Left lung (tissue), 14 donors: ENCODE data around the gene ZNF804A. TPM values are rescaled to one million over a fixed set of nuclear protein-coding genes. Genes with fewer than 3 reads are reported as not detected.

Experiments
- ATAC-seq: fragments of 200-7000 bp; cut with Tn5 transposase; one replicate; pipeline ENCODE4 v1.9.1; 2020; ENCODE audit warnings: moderate library complexity
- DNase-seq, 4 donors: peaks; one replicate each; pipeline ENCODE4 v3.0.0-alpha.2; 2013 to 2020
- H3K27ac ChIP-seq, 2 donors: fragments of 200-600 bp; sonication (generic) in 1 of 2; one replicate each; pipeline versions ENCODE4 v1.5.0 to v1.8.0; 2020 to 2021
- H3K27me3 ChIP-seq, 2 donors: fragments of 200-600 bp; sonication (generic) in 1 of 2; one replicate each; pipeline versions ENCODE4 v1.5.0 to v1.8.0; 2020 to 2021
- H3K36me3 ChIP-seq, 2 donors: fragments of 200-600 bp; sonication (generic) in 1 of 2; one replicate each; pipeline versions ENCODE4 v1.5.0 to v1.8.0; 2020 to 2021
- H3K4me1 ChIP-seq, 2 donors: fragments of 200-600 bp; one replicate each; pipeline ENCODE4 v1.8.0; 2021
- H3K4me3 ChIP-seq, 2 donors: fragments of 200-600 bp; sonication (generic) in 1 of 2; one replicate each; pipeline versions ENCODE4 v1.5.0 to v1.8.0; 2020 to 2021; ENCODE audit warnings: mild to moderate bottlenecking in 1 of 2
- H3K9me3 ChIP-seq, 2 donors: fragments of 200-600 bp; sonication (generic) in 1 of 2; one replicate each; pipeline versions ENCODE4 v1.5.0 to v1.8.0; 2020 to 2021
- CTCF ChIP-seq, 2 donors: fragments of 200-600 bp; sonication (generic) in 1 of 2; IDR thresholded peaks; one replicate each; pipeline versions ENCODE4 v1.5.0 to v1.8.0; 2021; ENCODE audit warnings: antibody characterized with exemption in 2 of 2
- intact Hi-C, 2 donors: fragments of 100-400 bp; cut with DNase I; formaldehyde crosslinking; loops; one replicate each; pipeline versions ENCODE4 v1.11.2 to v1.14.2; 2022
- long read RNA-seq, 12 donors: library from polyadenylated mRNA in 2 of 12; unstranded in 2 of 12; transcript quantifications; one replicate each; pipeline ENCODE4 v2.0.0 and lab custom pipeline, GENCODE V29; 2019 to 2026
- polyA plus RNA-seq, 6 donors: library from polyadenylated mRNA; unstranded; fragments of 120-200 nt; gene quantifications; one replicate each; pipeline ENCODE4 v1.2.1, GENCODE V29; 2013; ENCODE audit not compliant: insufficient read length in 6 of 6
- total RNA-seq, 2 donors: library from RNA; stranded (reverse); fragmentation: NEBNext Ultra II Directional; extraction: Animal tissue kit (Norgen Biotek cat#: 25700); gene quantifications; one replicate each; pipeline ENCODE4 v1.2.1, GENCODE V29; 2021
- donor health status: DM: no; HTN: yes; CAD: no.
- donor health status: DM: no; HTN: no; CAD: no.

Gene ZNF804A
- total RNA-seq, result under 1 TPM; 0.52 to 0.86 TPM
- polyA plus RNA-seq, result under 1 TPM in 5 of 6 donors, not detected in 1; 0.04 to 0.11 (median 0.06) TPM
- long read RNA-seq, donor 1, result 0 reads
- long read RNA-seq, donor 2, result 0 reads
- long read RNA-seq, donor 3, result 0 reads
- long read RNA-seq, donor 4, result 0 reads
- long read RNA-seq, donor 5, result 0 reads
- long read RNA-seq, donor 6, result 0 reads
- long read RNA-seq, donor 7, result 0 reads
- long read RNA-seq, donor 8, result 0 reads
- long read RNA-seq, donor 9, result 0 reads
- long read RNA-seq, donor 10, result 0 reads
- long read RNA-seq, donor 11, partial matches to known transcripts, result 0 of 2 reads
- long read RNA-seq, donor 11, other reads (novel, unspliced or antisense), result 0 of 2 reads
- long read RNA-seq, donor 12, result 0 reads

GRCh38 chr2:184598316-184599053 is at the start of gene ZNF804A:
Gene ZNF804A (plus strand): TSS chr2:184598529. CDS start chr2:184598960, 431 bp downstream.
- Histone ChIP-seq H3K36me3 (no peaks in the 10 kb centered on the region), H3K4me3 (peak within 1 kb of the TSS; percentile 42 to 58), H3K4me1 (peaks cover 3 to 23% of the 10 kb centered on the region in 2 donors), H3K9me3 (no peaks in the 10 kb centered on the region), H3K27ac (peak within 1 kb of the TSS; percentile 77 to 98), H3K27me3 (peaks cover 5 to 56% of the 10 kb centered on the region in 2 donors)
- intact Hi-C loops, result no loop called here
- TF ChIP-seq CTCF (IDR thresholded peaks at IDR 0.05), result no peak
- peak; percentile 64 for ATAC-seq
- peak; percentile 29 to 90 (median 59) for DNase-seq

GRCh38 chr2:184549153-184549552 is 49.2 kb upstream of the ZNF804A start:
- DNase-seq (no peak), ATAC-seq (no peak)
- intact Hi-C loops, result no loop called here

GRCh38 chr2:184551626-184552025 is 46.7 kb upstream of the ZNF804A start:
- Histone ChIP-seq H3K27ac (no peak overlapping the region), H3K27me3 (no peaks in the 10 kb centered on the region), H3K9me3 (no peaks in the 10 kb centered on the region), H3K4me1 (no peaks in the 10 kb centered on the region), H3K4me3 (no peak overlapping the region), H3K36me3 (no peaks in the 10 kb centered on the region)
- DNase-seq (no peak), ATAC-seq (no peak)
- TF ChIP-seq CTCF (IDR thresholded peaks at IDR 0.05), result no peak
- intact Hi-C loops, result no loop called here

More at GRCh38 chr2:184549153-184549552, 49.2 kb upstream of the ZNF804A start:
- H3K27me3 ChIP-seq, result no peaks in the 10 kb centered on the region
- H3K27ac ChIP-seq, result no peak overlapping the region
- no peaks in the 10 kb centered on the region for H3K36me3 ChIP-seq
- no peak overlapping the region for H3K4me3 ChIP-seq
- H3K4me1 ChIP-seq, result no peaks in the 10 kb centered on the region
- no peaks in the 10 kb centered on the region for H3K9me3 ChIP-seq
- TF ChIP-seq CTCF (IDR thresholded peaks at IDR 0.05), result no peak

- ATAC-seq (no peak), DNase-seq (no peak)
- no peak overlapping the region for H3K27ac ChIP-seq
- H3K4me3 ChIP-seq, result no peak overlapping the region
- H3K36me3 ChIP-seq, result no peaks in the 10 kb centered on the region
- intact Hi-C loops, result no loop called here
- no peaks in the 10 kb centered on the region for H3K9me3 ChIP-seq
- H3K4me1 ChIP-seq, result no peaks in the 10 kb centered on the region
- H3K27me3 ChIP-seq, result no peaks in the 10 kb centered on the region
- TF ChIP-seq CTCF (IDR thresholded peaks at IDR 0.05), result no peak
These were observed 43.6 kb upstream of the ZNF804A start for GRCh38 chr2:184554736-184555135.

GRCh38 chr2:184555352-184555751 is 43.0 kb upstream of the ZNF804A start:
- Histone ChIP-seq H3K27me3 (no peaks in the 10 kb centered on the region), H3K4me3 (no peak overlapping the region), H3K36me3 (no peaks in the 10 kb centered on the region), H3K27ac (no peak overlapping the region), H3K4me1 (no peaks in the 10 kb centered on the region), H3K9me3 (peaks cover 0 to under 1% of the 10 kb centered on the region in 2 donors)
- no peak for ATAC-seq
- intact Hi-C loops, result no loop called here
- DNase-seq, result no peak
- no peak for TF ChIP-seq CTCF (IDR thresholded peaks at IDR 0.05)
